Fibroblast of skin of back (primary cell): ENCODE results near the gene RASGRF1.
"Not testable (repeated sequence)": the region's sequence is repeated elsewhere in the genome, so short reads cannot be mapped to it uniquely, and the experiment has no call there.

ENCODE experiments used
- DNase-seq: peaks from one replicate; pipeline ENCODE4 v3.0.0-alpha.2; 2013

The RASGRF1 gene

DNA sequence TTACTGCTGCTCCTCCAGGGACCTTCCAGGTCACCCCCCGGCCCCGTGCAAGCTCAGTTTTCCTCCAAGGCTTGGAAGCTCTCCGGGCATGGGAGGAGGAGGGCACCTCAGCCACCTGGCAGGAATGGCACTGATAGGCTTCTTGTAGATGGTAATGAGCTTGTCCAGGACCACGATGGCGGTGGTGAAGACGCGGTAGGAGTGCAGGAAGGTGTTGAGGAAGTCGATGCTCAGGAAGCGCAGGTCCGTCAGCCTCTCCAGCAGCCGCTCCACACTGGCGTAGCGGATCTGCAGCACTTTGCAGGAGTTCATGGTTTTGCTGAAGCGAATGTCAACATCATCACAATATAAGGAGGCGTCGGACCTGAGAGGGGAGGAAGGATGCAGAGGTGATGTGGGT is 84.5 kb downstream of the RASGRF1 start:
- no peak for DNase-seq

DNA sequence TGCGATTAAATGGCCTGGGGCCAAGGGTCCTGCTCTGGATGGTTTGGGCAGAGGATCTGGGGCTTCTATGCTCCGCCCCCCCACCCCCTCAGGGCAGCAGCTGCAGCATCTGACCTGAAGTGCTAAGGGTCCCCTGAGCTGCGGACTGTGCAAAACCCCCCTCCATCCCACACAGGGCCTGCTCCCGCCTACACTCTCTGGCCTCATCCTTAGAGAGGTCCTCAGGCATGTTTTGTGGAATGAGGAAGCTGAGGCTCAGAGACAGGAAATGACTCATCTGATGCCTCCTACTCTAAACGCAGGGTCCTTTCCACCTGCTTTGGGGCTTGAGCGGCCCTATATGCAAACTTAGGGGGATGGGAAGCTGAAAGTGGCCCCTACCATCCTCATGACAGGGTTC is 86.2 kb downstream of the RASGRF1 start:
- DNase-seq, result peak; percentile 80

DNA sequence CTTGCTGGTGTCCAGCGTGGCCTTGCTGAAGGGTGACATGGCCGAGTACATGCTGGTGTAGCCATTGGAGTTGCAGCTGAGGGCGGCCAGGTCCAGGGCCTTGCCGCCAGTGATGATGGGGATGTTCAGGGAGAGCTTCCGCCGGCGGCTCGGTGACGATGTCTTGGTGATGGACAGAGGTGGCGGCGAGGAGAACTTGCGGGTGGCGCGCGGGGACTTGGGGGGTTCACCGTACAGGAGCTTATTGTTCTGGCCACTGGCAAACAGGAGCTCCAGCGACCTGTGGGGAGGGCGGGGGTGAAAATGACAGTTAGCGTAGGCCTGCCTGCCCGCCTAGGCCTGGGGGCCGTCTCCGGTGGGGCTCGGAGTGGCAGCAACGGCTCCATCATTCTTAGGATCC is 86.7 kb downstream of the RASGRF1 start:
- no peak for DNase-seq

DNA sequence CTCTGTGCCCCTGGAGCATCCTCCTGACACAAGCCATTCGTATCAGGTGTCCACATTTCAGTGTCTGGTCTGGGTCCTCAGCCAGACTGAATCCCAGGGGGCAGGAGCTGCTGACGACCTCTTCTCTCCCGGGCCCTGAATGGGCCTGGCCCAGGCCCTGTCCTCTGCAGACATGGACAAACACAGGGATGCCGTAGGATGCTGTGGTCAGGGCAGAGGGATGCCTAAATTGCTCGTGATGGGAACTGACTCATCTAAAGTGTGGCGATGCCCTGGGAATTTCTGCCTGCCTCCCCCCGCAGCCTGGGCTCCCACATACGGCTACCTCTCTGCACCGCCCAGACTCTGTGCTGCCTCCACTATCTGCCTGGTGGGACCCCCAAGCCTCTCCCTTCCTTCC is 87.3 kb downstream of the RASGRF1 start:
- peak; percentile 40 for DNase-seq

DNA sequence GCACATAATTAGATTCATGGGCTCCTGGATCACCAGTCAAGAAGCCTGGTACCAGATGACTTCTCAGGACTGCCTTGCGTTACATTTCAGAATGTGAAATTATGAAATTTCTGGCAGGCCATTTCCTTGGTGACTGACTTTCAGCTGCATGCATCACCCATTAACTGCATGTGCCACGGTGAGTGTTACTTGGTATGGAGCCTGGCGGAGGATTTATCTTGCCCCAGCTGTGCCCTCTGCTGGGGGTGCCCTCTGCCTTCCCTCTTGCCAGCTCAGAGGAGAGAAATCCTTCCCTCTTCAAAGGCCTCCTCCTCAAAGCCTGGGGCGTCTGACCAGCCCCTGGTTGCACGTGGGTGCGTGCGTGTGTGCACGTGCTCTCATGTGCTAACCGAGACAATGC is 88.0 kb downstream of the RASGRF1 start:
- DNase-seq, result peak; percentile 44

DNA sequence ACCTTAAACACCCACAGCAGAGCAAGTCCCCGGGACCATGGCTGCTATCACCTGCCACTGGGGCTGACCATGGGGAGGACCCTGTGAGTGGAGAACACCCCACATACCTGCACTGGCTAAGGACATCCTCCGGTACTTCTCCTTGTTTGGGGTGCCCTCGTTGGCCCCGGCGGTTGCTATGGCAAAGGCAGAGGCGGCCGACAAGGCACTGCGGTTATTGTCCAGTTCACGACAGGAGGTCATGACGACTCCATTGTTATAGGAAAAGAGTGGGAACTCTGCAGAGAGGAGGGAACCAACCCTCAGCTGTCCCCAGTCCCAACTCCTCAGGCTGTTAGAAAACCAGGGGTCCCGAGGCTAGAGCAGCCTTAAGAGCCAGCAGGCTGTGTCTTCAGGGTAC is 90.9 kb downstream of the RASGRF1 start:
- DNase-seq, result no peak

DNA sequence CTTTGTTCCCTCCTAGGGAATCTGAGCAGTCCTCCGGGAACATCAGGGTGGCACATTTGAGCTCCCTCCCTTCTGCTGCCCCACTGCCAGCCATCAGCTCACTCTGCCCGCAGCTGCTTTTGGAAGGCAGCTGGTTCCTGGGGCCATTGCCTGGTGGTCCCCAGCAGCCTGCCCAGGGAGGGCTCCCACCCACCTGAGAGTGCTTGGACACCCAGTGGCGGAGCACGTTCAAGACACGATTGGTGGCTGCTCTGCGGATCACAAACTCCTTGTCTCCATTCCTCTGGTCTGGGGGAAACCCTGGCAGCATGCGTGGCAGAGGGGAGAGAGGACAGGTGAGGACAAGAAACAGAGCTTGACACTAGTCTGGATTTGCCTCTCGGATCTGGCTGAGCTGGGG is 92.1 kb downstream of the RASGRF1 start:
- DNase-seq, result no peak

DNA sequence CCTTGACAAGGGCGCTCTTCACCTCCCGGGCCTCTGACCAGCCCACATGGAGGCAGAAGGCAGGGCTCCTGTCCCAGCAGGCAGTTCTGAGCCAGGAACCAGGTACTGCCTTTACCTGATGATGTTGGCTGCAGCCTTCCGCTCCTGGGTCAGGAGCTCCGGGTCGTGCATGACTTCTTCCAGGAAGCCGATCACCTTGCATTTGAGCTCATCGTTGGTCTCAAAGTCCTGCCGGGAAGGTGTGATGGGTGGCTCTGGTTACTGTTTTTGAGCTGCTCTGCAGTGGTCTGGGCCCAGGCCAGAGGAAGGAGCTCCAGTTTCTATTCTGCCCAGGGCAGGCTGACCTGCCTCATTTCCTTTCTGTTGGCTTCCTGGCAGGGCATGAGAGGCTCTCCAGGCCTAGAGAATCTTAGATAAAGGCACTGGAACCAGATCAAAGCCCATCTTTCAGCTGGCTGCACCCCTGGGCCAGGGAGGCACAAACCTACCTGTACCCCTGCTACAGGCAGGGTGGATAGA is 92.5 kb downstream of the RASGRF1 start:
- no peak for DNase-seq

DNA sequence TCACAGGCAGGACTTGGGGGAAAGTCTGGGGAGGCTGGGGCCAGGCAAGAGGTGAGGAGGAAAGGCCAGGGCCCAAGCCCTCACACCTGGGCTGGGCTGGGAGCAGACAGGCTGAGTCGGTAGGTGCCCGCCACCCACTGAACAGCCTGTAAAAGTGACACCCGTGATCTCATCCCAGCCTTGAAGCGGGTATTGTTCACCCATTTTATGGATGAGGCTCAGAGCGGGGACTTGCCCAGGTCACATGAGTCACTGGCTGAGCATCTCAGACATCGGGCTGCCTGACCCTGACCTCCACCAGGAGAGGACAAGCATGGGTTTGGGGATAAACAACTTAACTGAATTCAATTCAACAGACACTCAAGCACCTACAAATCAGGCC is 93.7 kb downstream of the RASGRF1 start:
- no peak for DNase-seq

DNA sequence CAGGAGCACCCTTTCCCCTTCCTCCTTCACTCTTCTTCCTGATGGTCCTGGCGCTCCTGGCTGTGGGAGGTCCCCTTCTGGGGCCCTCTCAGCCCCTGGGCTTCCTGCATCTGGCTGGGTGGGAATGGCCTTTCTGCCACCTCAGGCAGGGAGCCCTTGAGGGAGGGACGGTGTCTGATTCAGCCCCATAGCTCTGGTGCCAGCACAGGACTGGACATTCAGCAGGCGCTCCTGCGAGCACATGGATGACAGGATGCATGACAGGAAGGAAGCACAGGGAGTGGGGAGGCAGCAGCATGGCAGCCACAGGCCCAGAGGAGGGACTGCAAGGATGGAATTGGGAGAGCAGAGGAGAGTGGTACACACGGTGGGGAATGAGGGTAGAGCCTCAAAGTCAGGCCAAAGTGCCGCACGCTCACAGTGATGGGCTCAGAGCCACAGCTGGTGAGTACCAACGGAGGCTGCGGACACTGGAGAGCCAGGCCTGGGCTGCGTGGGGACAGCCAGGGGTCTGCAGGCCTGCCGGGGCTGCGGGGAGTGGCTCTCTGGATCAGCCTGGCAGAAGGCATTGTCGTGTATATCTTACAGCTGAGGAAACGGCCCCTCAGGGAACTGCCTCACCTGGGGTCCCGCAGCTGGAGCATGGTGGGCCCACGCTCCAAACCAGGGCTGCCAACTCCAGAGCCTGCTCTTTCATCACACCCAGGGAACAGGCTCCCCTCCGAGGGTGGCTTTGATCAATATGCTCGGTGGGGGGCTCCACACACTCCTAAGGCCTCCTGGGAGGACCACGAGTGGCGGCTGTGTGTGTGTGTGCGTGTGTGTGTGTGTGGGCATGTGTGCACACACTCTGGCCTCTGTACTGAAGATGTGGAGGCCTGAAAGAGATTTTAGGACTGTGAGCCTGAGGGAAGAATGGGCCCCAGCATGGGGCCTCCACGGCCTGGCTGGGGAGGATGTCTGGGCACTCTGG is 94.4 kb downstream of the RASGRF1 start:
- no peak for DNase-seq

DNA sequence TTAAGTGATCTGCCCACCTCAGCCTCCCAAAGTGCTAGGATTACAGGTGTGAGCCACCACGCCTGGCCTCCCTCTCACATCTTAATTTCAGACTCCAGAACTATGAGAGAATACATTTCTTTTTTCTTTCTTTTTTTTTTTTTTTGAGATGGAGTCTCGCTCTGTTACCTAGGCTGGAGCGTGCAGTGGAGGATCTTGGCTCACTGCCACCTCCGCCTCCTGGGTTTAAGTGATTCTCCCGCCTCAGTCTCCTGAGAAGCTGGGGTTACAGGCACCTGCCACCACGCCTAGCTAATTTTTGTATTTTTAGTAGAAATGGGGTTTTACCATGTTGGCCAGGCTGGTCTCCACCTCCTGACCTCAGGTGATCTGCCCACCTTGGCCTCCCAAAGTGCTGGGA is 95.4 kb downstream of the RASGRF1 start:
- not testable (repeated sequence) for DNase-seq

DNA sequence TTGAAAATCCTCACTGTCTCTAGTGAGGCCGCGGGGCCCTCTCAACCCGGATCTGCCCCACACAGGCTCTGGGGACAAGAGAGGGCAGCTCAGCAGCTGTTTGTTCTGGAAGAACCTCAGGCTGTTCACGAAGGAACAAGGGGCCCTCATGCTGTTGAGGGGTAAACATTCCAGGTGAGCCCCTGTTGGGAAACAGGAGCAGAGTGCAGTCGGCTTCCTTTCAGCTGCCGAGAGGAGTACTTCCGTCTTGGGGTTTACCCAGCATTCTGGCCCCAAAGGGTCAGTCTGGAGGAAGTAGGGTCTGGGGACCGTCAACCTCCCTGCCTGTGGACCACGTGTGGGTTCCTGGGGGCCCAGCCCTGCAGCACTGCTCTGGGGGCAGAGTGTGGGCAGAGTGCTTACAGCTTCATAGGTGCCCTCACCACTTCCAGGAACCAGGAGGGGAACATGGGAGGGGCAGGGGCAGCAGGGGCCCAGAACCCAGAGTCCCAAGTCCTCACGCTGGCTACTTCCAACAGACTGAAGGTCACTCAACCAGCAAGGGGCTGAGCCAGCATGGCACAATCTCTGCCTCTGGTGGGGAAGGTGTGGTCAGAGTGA is 96.5 kb downstream of the RASGRF1 start:
- DNase-seq, result no peak

DNA sequence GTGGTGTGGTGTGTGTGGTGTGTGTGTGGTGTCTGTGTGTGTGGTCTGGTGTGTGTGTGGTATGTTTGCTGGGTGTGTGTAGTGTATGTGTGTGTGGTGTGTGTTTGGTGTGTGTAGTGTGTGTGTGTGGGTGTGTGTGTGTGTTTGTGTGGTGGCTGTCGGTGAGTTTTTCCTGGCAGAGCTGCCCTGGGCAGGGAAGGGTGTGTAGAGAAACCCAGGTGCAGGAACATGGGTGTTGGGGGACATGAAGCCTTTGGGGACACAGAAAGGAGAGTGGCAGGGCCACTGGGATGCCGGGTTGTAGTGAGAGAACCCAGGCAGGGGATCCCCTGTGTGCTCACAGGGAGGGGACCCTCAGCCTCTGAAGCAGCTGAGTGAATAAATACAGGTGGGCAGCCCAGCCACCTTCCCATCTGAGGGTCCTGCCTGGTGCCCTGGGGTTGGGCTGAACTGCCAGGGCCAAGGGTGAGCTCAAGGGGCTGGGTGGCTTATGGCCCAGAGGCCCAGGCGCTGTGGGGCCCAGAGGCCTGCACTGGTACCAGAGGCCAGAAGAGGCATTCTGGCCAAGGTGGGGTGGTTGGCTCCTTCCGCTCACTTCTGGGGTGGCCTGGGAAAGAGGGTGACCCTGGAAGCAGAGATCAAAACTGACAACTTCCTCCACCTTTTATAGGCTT is 97.2 kb downstream of the RASGRF1 start:
- no peak for DNase-seq

DNA sequence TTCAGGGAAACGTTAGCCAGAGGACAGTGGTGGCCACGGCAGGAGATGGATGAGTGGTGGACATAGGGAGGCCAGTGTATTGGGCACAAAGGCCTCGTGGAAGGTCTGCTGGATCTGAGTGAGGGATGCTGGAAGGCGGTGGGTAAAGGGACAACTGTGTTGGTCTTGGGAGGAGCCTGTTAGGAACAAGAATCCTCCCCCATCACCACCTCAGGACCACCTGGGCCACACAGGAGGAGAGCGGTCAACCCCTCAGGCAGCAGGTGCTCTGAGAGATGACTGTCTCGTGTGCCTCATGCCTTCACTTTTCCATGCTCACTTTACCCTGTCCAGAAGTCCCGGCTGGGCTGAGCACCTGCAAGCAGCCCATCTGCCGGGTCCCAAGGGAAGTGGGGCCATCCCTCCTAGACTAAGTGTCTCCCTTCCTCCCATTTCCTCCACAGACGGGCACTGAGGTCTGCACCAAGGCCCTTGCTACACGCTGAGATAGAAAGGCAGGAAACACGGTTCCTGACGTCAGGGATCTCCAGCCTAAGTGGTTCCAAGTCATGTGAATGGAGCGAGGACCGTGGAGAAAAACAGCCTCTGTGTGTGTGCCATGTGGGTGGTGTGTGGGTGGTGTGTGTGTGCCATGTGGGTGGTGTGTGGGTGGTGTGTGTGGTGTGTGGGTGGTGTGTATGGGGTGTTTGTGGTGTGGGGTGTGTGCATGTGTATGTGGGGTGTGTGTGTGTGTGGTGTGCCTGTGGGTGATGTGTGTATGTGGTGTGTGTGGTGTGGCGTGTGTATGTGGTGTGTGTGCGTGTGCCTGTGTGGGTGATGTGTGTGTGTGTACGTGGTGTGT is 97.9 kb downstream of the RASGRF1 start:
- DNase-seq, result no peak

DNA sequence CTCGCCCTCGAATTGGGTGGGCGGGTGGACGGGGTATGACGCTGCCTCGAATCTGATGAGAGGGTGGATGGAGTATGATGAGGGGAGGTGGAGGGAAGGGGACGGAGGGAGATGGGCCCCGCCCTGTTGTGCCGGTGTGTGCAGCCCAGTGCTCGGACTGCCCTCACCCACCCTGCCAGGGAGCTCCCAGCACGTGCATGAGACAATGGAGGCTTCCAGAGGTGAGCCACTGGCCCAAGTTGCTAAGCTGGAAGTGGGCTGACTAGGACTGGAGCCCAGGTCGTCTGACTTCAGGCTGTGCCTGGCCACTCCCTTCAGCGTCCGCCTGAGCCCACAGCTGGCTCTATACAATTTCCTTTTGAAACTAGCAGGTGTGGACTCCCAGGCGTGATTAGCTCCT is 98.7 kb downstream of the RASGRF1 start:
- no peak for DNase-seq

DNA sequence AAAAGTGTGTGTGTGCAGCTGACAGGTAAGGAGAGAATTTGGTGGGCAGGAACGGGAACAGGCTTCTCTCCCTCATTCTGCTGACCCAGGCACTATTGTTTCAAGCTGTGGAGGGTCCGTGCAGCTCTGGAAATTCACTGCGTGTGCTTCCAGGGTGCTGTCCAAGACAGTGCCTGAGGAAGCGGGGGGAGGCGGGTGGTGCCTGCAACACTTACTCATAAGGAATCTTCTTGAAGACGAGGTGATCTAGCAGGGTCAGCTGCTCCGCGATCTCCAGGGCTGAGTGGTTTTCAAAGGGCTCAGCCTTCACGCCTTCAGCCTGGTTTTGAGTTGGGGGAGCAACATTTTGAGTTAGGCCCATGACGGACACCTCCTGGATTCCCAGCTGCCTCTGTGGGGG is 99.1 kb downstream of the RASGRF1 start:
- no peak for DNase-seq

DNA sequence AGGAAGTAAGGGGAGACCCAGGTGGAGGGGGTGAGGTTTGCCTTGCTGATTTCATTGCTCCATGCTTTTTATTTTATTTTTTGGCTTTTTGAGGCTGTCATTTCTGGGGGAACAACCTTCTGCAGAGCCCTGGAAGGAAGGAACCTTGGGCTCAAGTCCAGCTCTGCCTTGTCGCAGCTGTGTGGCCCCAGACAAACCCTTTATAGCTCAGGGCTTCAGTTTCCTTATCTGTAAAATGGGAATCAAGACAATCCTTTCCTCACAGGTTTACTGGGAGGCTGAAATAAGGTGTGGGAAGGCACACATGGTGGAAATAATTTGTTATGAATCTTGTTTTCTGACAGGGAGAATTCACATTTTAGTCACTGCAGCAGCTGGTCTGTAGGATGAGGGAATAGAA is 100.3 kb downstream of the RASGRF1 start:
- no peak for DNase-seq

DNA sequence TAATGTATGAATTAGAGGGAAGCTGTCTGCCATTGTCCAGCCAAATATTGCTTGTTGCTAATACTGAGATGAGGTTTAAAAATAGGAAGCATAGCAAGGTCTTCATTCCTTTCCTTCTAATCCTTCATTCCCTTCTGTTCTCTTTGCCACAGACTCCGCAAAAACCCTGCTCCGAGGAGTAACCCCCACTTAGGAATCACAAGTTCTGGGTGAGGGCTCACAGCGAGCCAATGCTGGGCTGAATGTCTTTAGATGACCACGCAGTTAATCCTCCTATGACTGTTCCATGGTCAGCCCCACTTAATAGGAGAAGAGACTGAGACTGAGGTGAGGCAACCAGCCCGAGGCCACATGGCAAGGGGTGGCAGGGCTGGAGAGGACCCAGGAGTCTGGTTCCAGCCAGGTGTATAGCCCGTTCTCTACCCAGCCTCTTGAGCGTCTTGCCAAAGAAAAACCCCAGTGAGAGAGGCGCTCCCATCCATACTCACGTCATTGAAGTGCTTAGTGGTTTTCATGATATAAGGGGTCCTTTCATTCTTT is 100.8 kb downstream of the RASGRF1 start:
- no peak for DNase-seq

DNA sequence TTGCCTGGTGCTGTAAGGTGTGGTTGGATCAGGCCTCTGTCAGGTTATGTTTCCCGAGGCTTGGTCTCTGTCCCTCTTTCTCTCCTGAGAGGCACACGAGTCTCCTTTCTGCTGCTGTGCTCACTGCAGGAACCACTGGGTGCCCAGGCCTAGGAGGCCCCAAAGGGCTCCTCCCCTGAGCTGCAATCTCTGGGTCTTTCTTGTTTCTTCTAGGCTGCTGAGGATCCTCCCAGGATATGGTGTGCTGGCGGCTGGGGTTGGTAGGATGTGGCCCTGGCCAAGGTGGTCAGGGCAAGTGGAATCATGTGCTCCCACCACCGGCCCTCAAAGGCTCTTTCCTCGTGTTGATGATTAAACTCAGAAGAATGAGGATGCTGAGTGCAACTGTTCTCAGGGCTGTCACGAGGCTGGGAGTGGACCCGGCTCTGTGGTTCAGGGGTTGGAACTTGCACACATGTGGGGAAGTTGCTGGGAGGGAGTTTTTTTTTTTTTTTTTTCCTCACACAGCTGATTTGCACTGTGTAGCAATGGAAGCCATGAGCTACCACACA is 102.1 kb downstream of the RASGRF1 start:
- DNase-seq, result peak; percentile 97

DNA sequence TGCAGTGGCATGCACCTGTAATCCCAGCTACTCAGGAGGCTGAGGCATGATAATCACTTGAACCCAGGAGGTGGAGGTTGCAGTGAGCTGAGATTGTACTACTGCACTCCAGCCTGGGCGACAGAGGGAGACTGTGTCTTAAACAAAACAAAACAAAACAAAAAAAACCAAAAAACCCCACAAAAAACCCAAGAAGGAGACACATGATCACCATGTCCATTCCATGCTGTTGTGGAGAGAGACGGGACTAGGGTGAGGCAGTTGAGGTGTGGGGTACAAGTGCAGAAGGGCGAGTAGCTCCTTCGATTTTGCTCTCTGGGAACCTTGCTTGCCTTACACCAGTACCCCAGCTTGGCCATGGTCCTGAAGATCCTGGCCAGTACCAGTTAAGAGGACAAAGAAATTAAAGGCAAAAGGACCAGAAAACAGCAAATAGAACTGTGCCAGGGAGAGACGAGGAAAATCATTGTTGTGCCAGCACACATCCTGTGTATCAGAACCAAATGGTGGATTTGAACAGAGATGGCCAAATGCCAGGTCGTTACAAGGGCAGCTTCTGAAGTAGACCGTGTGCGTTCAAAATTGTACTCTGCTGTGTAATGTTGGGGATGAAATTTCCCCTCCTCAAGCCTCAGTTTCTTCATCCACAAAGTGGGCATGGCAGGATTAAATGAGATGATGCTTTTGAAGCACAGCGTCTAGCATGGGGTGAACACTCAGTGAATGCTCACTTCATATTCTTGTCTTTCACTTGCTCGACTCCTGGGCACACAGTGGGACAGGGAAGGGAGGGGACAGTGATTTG is 102.8 kb downstream of the RASGRF1 start:
- DNase-seq, result no peak
